Panc1 (cell line): ENCODE measurements around the gene ZNF335. TPM values are rescaled to one million over a fixed set of nuclear protein-coding genes. Genes with fewer than 3 reads are reported as not detected.

Source experiments
- ATAC-seq: fragments of 200-7000 bp; cut with Tn5 transposase; 2 replicates; pipeline ENCODE4 v1.9.1; 2020; ENCODE audit warnings: mild to moderate bottlenecking, moderate library complexity
- BruUV-seq: library from RNA; stranded (reverse); fragments of 400-500 nt; replicated peaks from 2 replicates; lab custom pipeline; 2021; lab: Mats Ljungman, UMichigan
- CTCF ChIA-PET: fragments of 300-600 bp; sonication (Branson Sonifier 250); formaldehyde crosslinking; loops from one replicate; lab custom pipeline; 2022; ENCODE audit warnings: antibody characterized with exemption; lab: Charles Lee
- POLR2A ChIA-PET: fragments of 300-600 bp; sonication (Branson Sonifier 250); formaldehyde crosslinking; loops from one replicate; lab custom pipeline; 2022; ENCODE audit warnings: antibody characterized with exemption; lab: Charles Lee
- DNase-seq: peaks from one replicate; pipeline ENCODE4 v3.0.0-alpha.2; 2010; ENCODE audit warnings: low read depth, low spot score
- H3K27ac ChIP-seq: 2 replicates; pipeline ENCODE4 v1.5.1; 2011; ENCODE audit warnings: mild to moderate bottlenecking, low read length, inconsistent platforms
- H3K27me3 ChIP-seq: fragments of 200-500 bp; sonication (Bioruptor generic); 2 replicates; pipeline ENCODE4 v1.6.0; 2014; ENCODE audit warnings: low read length, inconsistent platforms; ENCODE audit not compliant: control insufficient read depth, insufficient read depth
- H3K36me3 ChIP-seq: fragments of 200-500 bp; sonication (Bioruptor generic); 2 replicates; pipeline ENCODE4 v1.5.1; 2014; ENCODE audit warnings: inconsistent platforms, mild to moderate bottlenecking, low read length, moderate library complexity; ENCODE audit not compliant: control insufficient read depth, insufficient read depth
- H3K4me1 ChIP-seq: 2 replicates; pipeline ENCODE4 v1.5.1; 2011; ENCODE audit warnings: inconsistent platforms, mild to moderate bottlenecking, low read length, moderate library complexity; ENCODE audit not compliant: control insufficient read depth, insufficient read depth
- H3K4me3 ChIP-seq, 2 experiments: 2 replicates each; pipeline ENCODE4 v1.5.1; 2011 to 2012; ENCODE audit warnings: low read depth in 2 of 2, low read length in 2 of 2, mild to moderate bottlenecking in 2 of 2, inconsistent platforms in 1 of 2, moderate library complexity in 1 of 2
- H3K9me3 ChIP-seq: fragments of 200-500 bp; sonication (Bioruptor generic); 2 replicates; pipeline ENCODE4 v1.5.1; 2014; ENCODE audit warnings: low read depth, mild to moderate bottlenecking, inconsistent platforms, low read length, moderate library complexity; ENCODE audit not compliant: control insufficient read depth, insufficient read depth
- CTCF ChIP-seq: fragments of 450-650 bp; IDR thresholded peaks from 2 replicates; pipeline ENCODE4 v1.5.1; 2017; ENCODE audit warnings: mild to moderate bottlenecking
- POLR2AphosphoS5 ChIP-seq: IDR thresholded peaks from 2 replicates; pipeline ENCODE4 v1.6.1; 2012; ENCODE audit warnings: mild to moderate bottlenecking, low read depth, low read length, moderate library complexity
- REST ChIP-seq, 2 experiments: IDR thresholded peaks; 2 replicates each; pipeline ENCODE4 v1.6.1; 2011 to 2012; ENCODE audit warnings: low read depth in 2 of 2, control low read depth in 1 of 2, low read length in 1 of 2, mild to moderate bottlenecking in 1 of 2, moderate library complexity in 1 of 2; ENCODE audit not compliant: insufficient read depth in 1 of 2
- SIN3A ChIP-seq: IDR thresholded peaks from 2 replicates; pipeline ENCODE4 v1.6.1; 2012; ENCODE audit warnings: low read depth, mild to moderate bottlenecking, low read length, moderate library complexity, borderline replicate concordance; ENCODE audit not compliant: insufficient read depth
- TCF7L2 ChIP-seq: IDR thresholded peaks from 2 replicates; pipeline ENCODE4 v1.6.1; 2011; ENCODE audit warnings: mild to moderate bottlenecking, low read depth, low read length, inconsistent platforms
- in situ Hi-C: cut with HindIII; loops from 2 replicates; pipeline ENCODE4 v1.10.0; 2016; ENCODE audit warnings: low sequenced_read_pairs, low pct_unique_long_range_greater_than_20kb
- intact Hi-C: fragments of 100-400 bp; cut with micrococcal nuclease; formaldehyde crosslinking; loops from one replicate; pipeline ENCODE4 v1.10.0; 2022; ENCODE audit not compliant: unreplicated experiment
- total RNA-seq: library from RNA; stranded (reverse); gene quantifications from one replicate; pipeline ENCODE4 v1.2.1, GENCODE V29; 2021; ENCODE audit not compliant: unreplicated experiment

ZNF335 gene
- total RNA-seq, 1 experiment from 2014 or later: 31.1 TPM

DNA sequence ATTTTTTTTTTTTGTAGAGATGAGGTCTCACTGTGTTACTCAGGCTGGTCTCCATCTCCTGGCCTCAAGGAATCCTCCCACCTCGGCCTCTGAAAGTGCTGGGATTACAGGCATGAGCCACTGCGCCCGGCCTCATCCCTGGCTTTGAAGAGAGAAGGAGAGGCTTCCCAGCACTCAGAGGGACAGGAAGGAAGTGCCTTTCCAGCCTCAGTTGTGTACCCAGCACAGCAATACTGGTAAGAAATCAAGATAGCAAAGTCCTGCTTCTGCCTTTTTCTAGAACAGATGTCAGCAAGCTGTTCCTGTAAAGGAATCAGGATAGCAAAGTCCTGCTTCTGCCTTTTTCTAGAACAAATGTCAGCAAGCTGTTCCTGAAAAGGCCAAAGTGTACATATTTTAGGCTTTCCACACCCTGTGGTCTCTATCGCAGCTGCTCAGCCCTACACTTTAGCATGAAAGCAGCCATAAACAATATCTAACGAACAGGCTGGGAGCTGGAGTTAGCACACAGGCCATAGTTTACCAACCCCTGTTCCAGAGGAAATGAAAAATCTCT, 53.7 kb downstream of the ZNF335 start:
- Histone ChIP-seq H3K36me3 (no peaks in the 10 kb centered on the region), H3K9me3 (no peaks in the 10 kb centered on the region), H3K27ac (no peak overlapping the region), H3K4me3 (no peak overlapping the region), H3K4me1 (no peaks in the 10 kb centered on the region), H3K27me3 (no peaks in the 10 kb centered on the region)
- BruUV-seq: no TSS peak
- DNase-seq: no peak
- ChIA-PET POLR2A (interaction anchor here (0.8 kb wide), 1 partner anchor 19 kb away, joined by 3 read pairs; no protein-coding TSS in a partner anchor), CTCF (no interaction called here)
- TF ChIP-seq CTCF: no peak
- TF ChIP-seq POLR2AphosphoS5: no peak
- no peak for TF ChIP-seq SIN3A
- no peak for TF ChIP-seq TCF7L2
- no peak for TF ChIP-seq REST (IDR thresholded peaks at IDR 0.05; ENCODE audit: insufficient read depth in 1 of 2, low read depth in 2 of 2, low read length in 1 of 2)
- intact Hi-C loops: no loop called here
- no peak for ATAC-seq
- in situ Hi-C loops: no loop called here

DNA sequence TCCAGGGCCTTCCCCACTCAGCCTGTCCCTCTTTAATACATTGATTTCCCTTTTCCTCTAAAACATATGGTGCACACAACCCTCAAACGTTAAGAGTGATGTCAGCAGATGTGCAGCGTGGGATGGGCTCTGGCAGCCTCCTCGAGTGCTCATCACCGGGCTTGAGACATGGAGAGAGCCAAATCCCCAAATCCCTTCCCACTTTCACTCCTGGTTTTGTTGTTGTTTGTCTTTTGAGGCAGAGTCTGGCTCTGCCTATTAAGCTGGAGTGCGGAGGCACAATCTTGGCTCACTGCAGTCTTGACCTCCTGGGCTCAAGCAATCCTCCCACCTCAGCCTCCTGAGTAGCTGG, 54.2 kb downstream of the ZNF335 start:
- ATAC-seq (no peak), DNase-seq (no peak)
- BruUV-seq: no TSS peak
- no peak overlapping the region for H3K27ac ChIP-seq
- intact Hi-C loops (no loop called here), in situ Hi-C loops (no loop called here)
- no peaks in the 10 kb centered on the region for H3K4me1 ChIP-seq
- no peak overlapping the region for H3K4me3 ChIP-seq
- no peaks in the 10 kb centered on the region for H3K27me3 ChIP-seq
- ChIA-PET CTCF (no interaction called here), POLR2A (interaction anchor here (0.8 kb wide), 1 partner anchor 19 kb away, joined by 3 read pairs; no protein-coding TSS in a partner anchor)
- H3K9me3 ChIP-seq: no peaks in the 10 kb centered on the region
- TF ChIP-seq SIN3A (no peak), POLR2AphosphoS5 (no peak), TCF7L2 (no peak), REST (IDR thresholded peaks at IDR 0.05; ENCODE audit: insufficient read depth in 1 of 2, low read depth in 2 of 2, low read length in 1 of 2) (no peak), CTCF (no peak)
- H3K36me3 ChIP-seq: no peaks in the 10 kb centered on the region
